ENCODE measurements around the gene DNHD1. TPM values are rescaled to one million over a fixed set of nuclear protein-coding genes. Genes with fewer than 3 reads are reported as not detected.

DNHD1 gene
- total and polyA plus RNA-seq, 2 of the 8 experiments (the other 6 are each of a cell fraction or from before 2014, with no cell fraction given) = 5.0 to 6.8 TPM

- TF ChIP-seq MAFK (IDR thresholded peaks at IDR 0.05; ENCODE audit: low read depth, low read length) (no peak), POLR2A (IDR thresholded peaks at IDR 0.05; ENCODE audit: control extremely low read depth in 1 of 2, low read depth in 2 of 2, low read length in 2 of 2) (peak; percentile 76 to 90), SP2 (IDR thresholded peaks at IDR 0.05; ENCODE audit: low read length) (no peak), JUND (IDR thresholded peaks at IDR 0.05; ENCODE audit: low read length) (peak; percentile 71; the same call in 1 of the 2 replicates), NANOG (IDR thresholded peaks at IDR 0.05; ENCODE audit: insufficient read depth, low read depth, low read length, poor library complexity, severe bottlenecking) (no peak), POLR2AphosphoS5 (IDR thresholded peaks at IDR 0.05; ENCODE audit: low read depth, low read length) (peak; percentile 95), GABPA (IDR thresholded peaks at IDR 0.05; ENCODE audit: borderline replicate concordance, insufficient read depth, low read length) (peak; percentile 92), CREB1 (IDR thresholded peaks at IDR 0.05) (peak; percentile 97), SP4 (IDR thresholded peaks at IDR 0.05; ENCODE audit: low read length) (peak; percentile 30; the same call in 1 of the 2 replicates), CHD2 (IDR thresholded peaks at IDR 0.05; ENCODE audit: low read length) (peak; percentile 74; the same call in 1 of the 2 replicates), RNF2 (IDR thresholded peaks at IDR 0.05; ENCODE audit: borderline replicate concordance, low read depth, low read length, missing control alignments, poor library complexity, severe bottlenecking) (no peak), YY1 (IDR thresholded peaks at IDR 0.05; ENCODE audit: low read depth, low read length) (no peak), SAP30 (IDR thresholded peaks at IDR 0.05; ENCODE audit: insufficient read depth, insufficient replicate concordance, low read length) (peak; percentile 24), SIN3A (conservative IDR thresholded peaks at IDR 0.05 in 1 of 2, IDR thresholded peaks at IDR 0.05 in 1 of 2; ENCODE audit: low read depth in 1 of 2, low read length in 2 of 2) (peak; percentile 31 to 57; a peak in 2 of 4 replicates), RFX5 (IDR thresholded peaks at IDR 0.05; ENCODE audit: borderline replicate concordance, low read depth, low read length) (peak; percentile 23; the same call in 1 of the 2 replicates), POU5F1 (IDR thresholded peaks at IDR 0.05; ENCODE audit: low read depth, low read length) (no peak), RBBP5 (IDR thresholded peaks at IDR 0.05; ENCODE audit: borderline replicate concordance, low read depth, low read length) (0 out of 2 replicates have a peak, but pooled peaks have one; percentile 27), TBP (IDR thresholded peaks at IDR 0.05; ENCODE audit: low read depth, low read length) (peak; percentile 84; the same call in 1 of the 2 replicates), EGR1 (IDR thresholded peaks at IDR 0.05; ENCODE audit: borderline replicate concordance, low read depth, low read length) (no peak), SIRT6 (IDR thresholded peaks at IDR 0.05; ENCODE audit: low read length) (no peak), CBX8 (IDR thresholded peaks at IDR 0.05; ENCODE audit: borderline replicate concordance, low read depth, low read length) (no peak), ZNF274 (IDR thresholded peaks at IDR 0.05; ENCODE audit: borderline replicate concordance, extremely low read depth, low read length) (no peak), SP1 (IDR thresholded peaks at IDR 0.05; ENCODE audit: low read depth, low read length) (peak; percentile 40; the same call in 1 of the 2 replicates), CBX5 (IDR thresholded peaks at IDR 0.05; ENCODE audit: low read depth, low read length) (no peak)
These were observed 15.8 kb upstream of the DNHD1 start, which contains the start of the genes ARFIP2 and TIMM10B (continued) for GRCh38 chr11:6481012-6481923.

Data from H1 (cell line).